ENCODE data around the gene KCNJ10.

DNA sequence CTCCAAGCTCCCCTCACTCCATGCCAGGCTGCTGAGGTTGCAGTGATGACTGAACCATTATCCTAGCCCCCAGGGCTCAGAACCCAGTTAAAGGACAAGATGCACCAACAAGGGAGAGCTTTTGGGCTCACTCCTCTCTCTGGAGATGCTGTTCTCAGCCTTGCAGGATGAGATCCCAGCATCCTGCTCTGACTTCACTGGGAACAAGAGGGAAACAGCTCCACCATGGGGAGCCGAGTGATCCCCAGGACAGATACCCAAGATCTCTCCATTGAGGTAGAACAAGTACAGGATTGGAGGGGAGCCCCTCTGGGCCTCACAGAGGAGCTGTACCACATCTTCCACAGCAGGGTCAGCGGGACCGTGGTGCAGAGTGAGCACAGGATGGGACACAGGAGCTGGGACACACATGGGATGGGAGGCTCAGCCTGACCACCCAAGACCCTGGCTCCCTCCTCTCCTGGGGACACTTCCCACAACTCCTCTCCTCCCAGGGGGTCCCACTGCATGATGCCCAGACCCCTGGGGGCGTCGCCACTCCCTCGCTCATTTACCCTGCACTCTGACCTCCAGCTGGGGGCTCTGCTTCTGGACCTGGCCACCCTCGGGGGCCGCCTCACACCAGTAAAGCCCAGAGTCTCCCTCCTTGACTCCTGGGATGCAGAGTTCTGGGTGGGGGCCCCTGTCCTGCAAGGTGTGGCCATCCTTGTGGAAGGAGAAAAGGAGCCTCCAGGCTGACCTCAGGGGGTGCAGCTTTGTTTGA, 97.3 kb downstream of the KCNJ10 start:
- TF ChIP-seq, protein P1, sequence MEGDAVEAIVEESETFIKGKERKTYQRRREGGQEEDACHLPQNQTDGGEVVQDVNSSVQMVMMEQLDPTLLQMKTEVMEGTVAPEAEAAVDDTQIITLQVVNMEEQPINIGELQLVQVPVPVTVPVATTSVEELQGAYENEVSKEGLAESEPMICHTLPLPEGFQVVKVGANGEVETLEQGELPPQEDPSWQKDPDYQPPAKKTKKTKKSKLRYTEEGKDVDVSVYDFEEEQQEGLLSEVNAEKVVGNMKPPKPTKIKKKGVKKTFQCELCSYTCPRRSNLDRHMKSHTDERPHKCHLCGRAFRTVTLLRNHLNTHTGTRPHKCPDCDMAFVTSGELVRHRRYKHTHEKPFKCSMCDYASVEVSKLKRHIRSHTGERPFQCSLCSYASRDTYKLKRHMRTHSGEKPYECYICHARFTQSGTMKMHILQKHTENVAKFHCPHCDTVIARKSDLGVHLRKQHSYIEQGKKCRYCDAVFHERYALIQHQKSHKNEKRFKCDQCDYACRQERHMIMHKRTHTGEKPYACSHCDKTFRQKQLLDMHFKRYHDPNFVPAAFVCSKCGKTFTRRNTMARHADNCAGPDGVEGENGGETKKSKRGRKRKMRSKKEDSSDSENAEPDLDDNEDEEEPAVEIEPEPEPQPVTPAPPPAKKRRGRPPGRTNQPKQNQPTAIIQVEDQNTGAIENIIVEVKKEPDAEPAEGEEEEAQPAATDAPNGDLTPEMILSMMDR (IDR thresholded peaks at IDR 0.05): no peak
- no peak for TF ChIP-seq ZFX (IDR thresholded peaks at IDR 0.05; ENCODE audit: borderline replicate concordance)

Data from 22Rv1 (cell line).